ENCODE measurements around the gene RET.

DNA sequence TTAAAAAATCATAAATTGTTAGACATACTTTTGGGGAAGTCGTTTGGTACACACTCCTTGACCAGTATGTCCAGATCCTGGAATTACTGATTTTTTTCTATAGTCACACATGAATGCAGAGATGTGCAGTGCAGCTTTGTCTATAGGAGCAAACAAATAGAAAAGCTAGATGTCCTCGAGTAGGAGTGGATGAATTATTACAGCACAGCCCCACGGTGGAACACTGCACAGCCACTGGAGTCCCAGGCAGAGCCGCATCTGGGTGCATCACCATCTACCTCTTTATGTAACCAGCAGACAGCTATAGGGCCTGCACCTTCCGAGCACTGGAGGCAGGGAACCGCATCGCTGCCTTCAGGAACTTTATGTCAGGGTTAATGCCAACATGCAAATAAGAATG, 17.0 kb upstream of the RET start:
- TF ChIP-seq, protein P1, sequence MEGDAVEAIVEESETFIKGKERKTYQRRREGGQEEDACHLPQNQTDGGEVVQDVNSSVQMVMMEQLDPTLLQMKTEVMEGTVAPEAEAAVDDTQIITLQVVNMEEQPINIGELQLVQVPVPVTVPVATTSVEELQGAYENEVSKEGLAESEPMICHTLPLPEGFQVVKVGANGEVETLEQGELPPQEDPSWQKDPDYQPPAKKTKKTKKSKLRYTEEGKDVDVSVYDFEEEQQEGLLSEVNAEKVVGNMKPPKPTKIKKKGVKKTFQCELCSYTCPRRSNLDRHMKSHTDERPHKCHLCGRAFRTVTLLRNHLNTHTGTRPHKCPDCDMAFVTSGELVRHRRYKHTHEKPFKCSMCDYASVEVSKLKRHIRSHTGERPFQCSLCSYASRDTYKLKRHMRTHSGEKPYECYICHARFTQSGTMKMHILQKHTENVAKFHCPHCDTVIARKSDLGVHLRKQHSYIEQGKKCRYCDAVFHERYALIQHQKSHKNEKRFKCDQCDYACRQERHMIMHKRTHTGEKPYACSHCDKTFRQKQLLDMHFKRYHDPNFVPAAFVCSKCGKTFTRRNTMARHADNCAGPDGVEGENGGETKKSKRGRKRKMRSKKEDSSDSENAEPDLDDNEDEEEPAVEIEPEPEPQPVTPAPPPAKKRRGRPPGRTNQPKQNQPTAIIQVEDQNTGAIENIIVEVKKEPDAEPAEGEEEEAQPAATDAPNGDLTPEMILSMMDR (IDR thresholded peaks at IDR 0.05; ENCODE audit: low read depth, low read length): no peak
- no peak for TF ChIP-seq POLR2A (IDR thresholded peaks at IDR 0.05; ENCODE audit: extremely low read depth, insufficient read length)

Data from NB4 (cell line).